Astrocyte (in vitro differentiated cells and primary cell): ENCODE results near the gene PRKD2. TPM values are rescaled to one million over a fixed set of nuclear protein-coding genes. Genes with fewer than 3 reads are reported as not detected.

Experiments used
- DNase-seq: peaks from one replicate; pipeline ENCODE4 v3.0.0-alpha.2; 2010; ENCODE audit warnings: low read depth
- FAIRE-seq: peaks from 2 replicates; lab custom pipeline; 2011; peaks lifted over from hg19 to GRCh38; lab: Jason Lieb, UNC
- H2AFZ ChIP-seq: 2 replicates; pipeline ENCODE4 v1.6.0; 2012; ENCODE audit warnings: low read depth, low read length, inconsistent platforms
- H3K27ac ChIP-seq: 2 replicates; pipeline ENCODE4 v1.5.1; 2011; ENCODE audit warnings: low read depth, low read length, inconsistent platforms
- H3K27me3 ChIP-seq: 2 replicates; pipeline ENCODE4 v1.6.0; 2011; ENCODE audit warnings: low read length, inconsistent platforms; ENCODE audit not compliant: insufficient read depth
- H3K36me3 ChIP-seq: 2 replicates; pipeline ENCODE4 v1.5.1; 2011; ENCODE audit warnings: low read length, inconsistent platforms; ENCODE audit not compliant: insufficient read depth
- H3K4me1 ChIP-seq: 2 replicates; pipeline ENCODE4 v1.5.1; 2011; ENCODE audit warnings: low read length, inconsistent platforms; ENCODE audit not compliant: insufficient read depth
- H3K4me2 ChIP-seq: 2 replicates; pipeline ENCODE4 v1.6.0; 2012; ENCODE audit warnings: low read length, inconsistent platforms
- H3K4me3 ChIP-seq: 2 replicates; pipeline ENCODE4 v1.5.1; 2011; ENCODE audit warnings: low read depth, mild to moderate bottlenecking, low read length, inconsistent platforms; ENCODE audit not compliant: insufficient read depth
- H3K79me2 ChIP-seq: 2 replicates; pipeline ENCODE4 v1.6.0; 2012; ENCODE audit warnings: mild to moderate bottlenecking, low read length, inconsistent platforms; ENCODE audit not compliant: insufficient read depth
- H3K9ac ChIP-seq: 2 replicates; pipeline ENCODE4 v1.6.0; 2012; ENCODE audit warnings: mild to moderate bottlenecking, low read length, inconsistent platforms
- H3K9me3 ChIP-seq: 2 replicates; pipeline ENCODE4 v1.5.1; 2012; ENCODE audit warnings: low read depth, mild to moderate bottlenecking, low read length, inconsistent platforms; ENCODE audit not compliant: insufficient read depth
- H4K20me1 ChIP-seq: 2 replicates; pipeline ENCODE4 v1.6.0; 2012; ENCODE audit warnings: low read length, inconsistent platforms; ENCODE audit not compliant: insufficient read depth
- H3K27ac Mint-ChIP-seq: one replicate; pipeline ENCODE4 v1.8.0; 2021; ENCODE audit warnings: mild to moderate bottlenecking, mixed read lengths; ENCODE audit not compliant: unreplicated experiment
- H3K27me3 Mint-ChIP-seq: one replicate; pipeline ENCODE4 v1.8.0; 2021; ENCODE audit warnings: low read depth, mixed read lengths; ENCODE audit not compliant: unreplicated experiment
- H3K36me3 Mint-ChIP-seq: one replicate; pipeline ENCODE4 v1.8.0; 2021; ENCODE audit warnings: low read depth, mixed read lengths; ENCODE audit not compliant: unreplicated experiment
- H3K4me1 Mint-ChIP-seq: one replicate; pipeline ENCODE4 v1.8.0; 2021; ENCODE audit warnings: low read depth, mixed read lengths; ENCODE audit not compliant: unreplicated experiment
- H3K4me3 Mint-ChIP-seq: one replicate; pipeline ENCODE4 v1.8.0; 2021; ENCODE audit warnings: mild to moderate bottlenecking, moderate library complexity, mixed read lengths; ENCODE audit not compliant: unreplicated experiment
- H3K9me3 Mint-ChIP-seq: one replicate; pipeline ENCODE4 v1.8.0; 2021; ENCODE audit warnings: mild to moderate bottlenecking, mixed read lengths; ENCODE audit not compliant: unreplicated experiment
- EZH2 ChIP-seq: IDR thresholded peaks from 2 replicates; pipeline ENCODE4 v1.6.1; 2012; ENCODE audit warnings: mild to moderate bottlenecking, low read length, inconsistent platforms; ENCODE audit not compliant: insufficient read depth
- total RNA-seq: library from RNA; stranded (reverse); gene quantifications from 2 replicates; pipeline ENCODE4 v1.2.1, GENCODE V29; 2021
- TF ChIP-seq, protein P1 (sequence below): IDR thresholded peaks from 2 replicates; pipeline ENCODE4 v1.5.1; 2011; ENCODE audit warnings: low read depth, mild to moderate bottlenecking, inconsistent platforms, low read length, moderate library complexity; ENCODE audit not compliant: insufficient read depth

The PRKD2 gene
- total RNA-seq, 1 donor from 2014 or later, result 54.6 TPM

DNA sequence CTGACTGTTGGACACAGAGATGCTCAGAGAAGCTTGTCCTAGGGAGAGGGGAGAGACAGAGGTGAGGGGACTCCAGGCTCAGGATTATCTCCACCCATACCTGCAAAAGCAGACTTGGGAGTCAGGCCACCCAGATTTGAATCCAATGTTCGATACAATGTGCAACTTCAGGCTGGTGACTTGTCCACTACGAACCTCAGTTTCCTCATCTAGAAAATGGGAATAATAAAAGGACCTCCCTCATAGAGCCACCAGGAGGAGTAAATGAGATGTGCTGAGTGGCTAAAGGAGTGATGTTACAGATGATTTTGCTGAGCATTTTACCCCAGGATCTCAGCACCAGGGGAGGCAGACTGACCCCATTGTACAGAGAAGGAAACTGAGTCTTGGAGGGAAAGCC, 25.0 kb downstream of the PRKD2 start:
- TF ChIP-seq EZH2, result no peak
- TF ChIP-seq, protein P1, sequence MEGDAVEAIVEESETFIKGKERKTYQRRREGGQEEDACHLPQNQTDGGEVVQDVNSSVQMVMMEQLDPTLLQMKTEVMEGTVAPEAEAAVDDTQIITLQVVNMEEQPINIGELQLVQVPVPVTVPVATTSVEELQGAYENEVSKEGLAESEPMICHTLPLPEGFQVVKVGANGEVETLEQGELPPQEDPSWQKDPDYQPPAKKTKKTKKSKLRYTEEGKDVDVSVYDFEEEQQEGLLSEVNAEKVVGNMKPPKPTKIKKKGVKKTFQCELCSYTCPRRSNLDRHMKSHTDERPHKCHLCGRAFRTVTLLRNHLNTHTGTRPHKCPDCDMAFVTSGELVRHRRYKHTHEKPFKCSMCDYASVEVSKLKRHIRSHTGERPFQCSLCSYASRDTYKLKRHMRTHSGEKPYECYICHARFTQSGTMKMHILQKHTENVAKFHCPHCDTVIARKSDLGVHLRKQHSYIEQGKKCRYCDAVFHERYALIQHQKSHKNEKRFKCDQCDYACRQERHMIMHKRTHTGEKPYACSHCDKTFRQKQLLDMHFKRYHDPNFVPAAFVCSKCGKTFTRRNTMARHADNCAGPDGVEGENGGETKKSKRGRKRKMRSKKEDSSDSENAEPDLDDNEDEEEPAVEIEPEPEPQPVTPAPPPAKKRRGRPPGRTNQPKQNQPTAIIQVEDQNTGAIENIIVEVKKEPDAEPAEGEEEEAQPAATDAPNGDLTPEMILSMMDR, result no peak
- Histone ChIP-seq H3K9ac (no peak overlapping the region), H3K4me1 (no peaks in the 10 kb centered on the region), H3K79me2 (no peaks in the 10 kb centered on the region), H4K20me1 (peaks cover 23% of the 10 kb centered on the region), H3K9me3 (no peaks in the 10 kb centered on the region), H2AFZ (no peak overlapping the region), H3K36me3 (peaks cover 44% of the 10 kb centered on the region), H3K4me3 (no peak overlapping the region), H3K27me3 (no peaks in the 10 kb centered on the region), H3K4me2 (no peak overlapping the region), H3K27ac (no peak overlapping the region)
- no peaks in the 10 kb centered on the region for H3K27me3 Mint-ChIP-seq
- FAIRE-seq (no peak), DNase-seq (no peak)
- H3K4me1 Mint-ChIP-seq, result no peaks in the 10 kb centered on the region
- no peaks in the 10 kb centered on the region for H3K9me3 Mint-ChIP-seq
- no peak overlapping the region for H3K4me3 Mint-ChIP-seq
- no peak overlapping the region for H3K27ac Mint-ChIP-seq
- peaks cover 47% of the 10 kb centered on the region for H3K36me3 Mint-ChIP-seq

- no peak overlapping the region for H3K4me3 Mint-ChIP-seq
- Histone ChIP-seq H3K4me3 (no peak overlapping the region), H3K4me1 (no peaks in the 10 kb centered on the region), H3K9me3 (no peaks in the 10 kb centered on the region), H3K79me2 (no peaks in the 10 kb centered on the region), H4K20me1 (peaks cover 21% of the 10 kb centered on the region), H3K27ac (no peak overlapping the region), H3K27me3 (no peaks in the 10 kb centered on the region), H3K36me3 (peaks cover 44% of the 10 kb centered on the region), H2AFZ (no peak overlapping the region), H3K4me2 (no peak overlapping the region), H3K9ac (no peak overlapping the region)
- DNase-seq (no peak), FAIRE-seq (no peak)
- TF ChIP-seq EZH2, result no peak
- TF ChIP-seq, protein P1, result no peak
- H3K27ac Mint-ChIP-seq, result no peak overlapping the region
- H3K9me3 Mint-ChIP-seq, result no peaks in the 10 kb centered on the region
- H3K4me1 Mint-ChIP-seq, result no peaks in the 10 kb centered on the region
- peaks cover 44% of the 10 kb centered on the region for H3K36me3 Mint-ChIP-seq
- no peaks in the 10 kb centered on the region for H3K27me3 Mint-ChIP-seq
Measured at GRCh38 chr19:46691104-46691503, 25.8 kb downstream of the PRKD2 start.

DNA sequence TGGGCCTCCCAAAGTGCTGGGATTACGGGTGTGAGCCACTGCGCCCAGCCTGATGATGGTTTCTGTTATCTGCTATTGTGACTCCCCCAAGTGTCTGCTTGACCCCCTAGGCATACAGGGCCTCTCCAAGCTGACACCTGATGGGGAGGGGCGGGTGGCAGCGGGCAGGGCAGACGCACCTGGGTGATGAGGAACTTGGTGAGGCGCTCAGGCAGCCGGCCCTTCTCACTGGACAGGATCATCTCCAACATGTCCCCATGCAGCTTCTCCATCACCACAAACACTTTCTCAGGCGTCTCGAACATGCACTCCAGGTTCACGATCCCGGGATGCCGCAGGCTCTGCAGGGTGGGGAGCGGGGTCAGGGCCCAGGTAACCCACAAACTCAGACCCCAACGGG, 27.6 kb downstream of the PRKD2 start:
- Histone ChIP-seq H3K9me3 (no peaks in the 10 kb centered on the region), H3K4me2 (no peak overlapping the region), H3K27me3 (no peaks in the 10 kb centered on the region), H3K79me2 (no peaks in the 10 kb centered on the region), H3K36me3 (peaks cover 45% of the 10 kb centered on the region), H4K20me1 (peaks cover 21% of the 10 kb centered on the region), H2AFZ (no peak overlapping the region), H3K4me1 (no peaks in the 10 kb centered on the region), H3K4me3 (no peak overlapping the region), H3K9ac (no peak overlapping the region), H3K27ac (no peak overlapping the region)
- DNase-seq (no peak), FAIRE-seq (no peak)
- peaks cover 43% of the 10 kb centered on the region for H3K36me3 Mint-ChIP-seq
- H3K27ac Mint-ChIP-seq, result no peak overlapping the region
- no peaks in the 10 kb centered on the region for H3K4me1 Mint-ChIP-seq
- no peaks in the 10 kb centered on the region for H3K9me3 Mint-ChIP-seq
- TF ChIP-seq, protein P1, result no peak
- no peak for TF ChIP-seq EZH2
- no peaks in the 10 kb centered on the region for H3K27me3 Mint-ChIP-seq
- H3K4me3 Mint-ChIP-seq, result no peak overlapping the region
